Common myeloid progenitor, CD34-positive (primary cell): ENCODE results near the gene ATXN2.
"Not testable (repeated sequence)": the region's sequence is repeated elsewhere in the genome, so short reads cannot be mapped to it uniquely, and the experiment has no call there.

Experiments used
- CTCF ChIA-PET: fragments of 350-600 bp; sonication (Branson Sonifier 250); formaldehyde crosslinking; loops from one replicate; lab custom pipeline; 2021; ENCODE audit warnings: antibody characterized with exemption; lab: Charles Lee
- POLR2A ChIA-PET: fragments of 350-600 bp; sonication (Branson Sonifier 250); formaldehyde crosslinking; loops from one replicate; lab custom pipeline; 2021; ENCODE audit warnings: antibody characterized with exemption; lab: Charles Lee
- DNase-seq, 3 donors: peaks; one replicate each; pipeline versions ENCODE4 v3.0.0 to v3.0.0-alpha.2; 2013
- H3K27ac ChIP-seq, 2 experiments: 1 replicate in 1 of 2; 2 replicates in 1 of 2; pipeline ENCODE4 v1.7.0; 2013; ENCODE audit warnings: inconsistent platforms in 2 of 2, low read length in 2 of 2, mild to moderate bottlenecking in 2 of 2, low read depth in 1 of 2, moderate library complexity in 1 of 2; ENCODE audit not compliant: severe bottlenecking in 2 of 2, insufficient read depth in 1 of 2, poor library complexity in 1 of 2
- H3K27me3 ChIP-seq, 5 experiments: replicated peaks in 2 of 5; 1 replicate in 3 of 5; 2 replicates in 2 of 5; pipeline versions ENCODE4 v1.6.1 to v1.7.0; 2013; ENCODE audit warnings: low read length in 4 of 5, mild to moderate bottlenecking in 2 of 5, moderate library complexity in 2 of 5, inconsistent platforms in 1 of 5; ENCODE audit not compliant: insufficient read depth in 5 of 5, control insufficient read depth in 4 of 5
- H3K36me3 ChIP-seq, 4 experiments: 1 replicate in 2 of 4; 2 replicates in 2 of 4; pipeline versions ENCODE4 v1.6.1 to v1.7.0; 2013; ENCODE audit warnings: low read length in 3 of 4, control low read depth in 1 of 4, mild to moderate bottlenecking in 1 of 4; ENCODE audit not compliant: control insufficient read depth in 4 of 4, insufficient read depth in 4 of 4
- H3K4me1 ChIP-seq, 4 experiments: 1 replicate in 3 of 4; 2 replicates in 1 of 4; pipeline versions ENCODE4 v1.6.1 to v1.7.1; 2013; ENCODE audit warnings: low read length in 3 of 4, mild to moderate bottlenecking in 3 of 4, control low read depth in 1 of 4, inconsistent platforms in 1 of 4, moderate library complexity in 1 of 4; ENCODE audit not compliant: control insufficient read depth in 4 of 4, insufficient read depth in 4 of 4; ENCODE audit errors: control extremely low read depth in 1 of 4
- H3K4me3 ChIP-seq, 7 experiments: 1 replicate in 4 of 7; 2 replicates in 3 of 7; pipeline versions ENCODE4 v1.5.1 to v1.7.0; 2013; ENCODE audit warnings: mild to moderate bottlenecking in 7 of 7, low read length in 6 of 7, moderate library complexity in 6 of 7, inconsistent platforms in 2 of 7, low read depth in 2 of 7, control low read depth in 1 of 7; ENCODE audit not compliant: insufficient read depth in 4 of 7, control insufficient read depth in 1 of 7; ENCODE audit errors: extremely low read depth in 1 of 7
- H3K9me3 ChIP-seq, 5 experiments: 1 replicate in 4 of 5; 2 replicates in 1 of 5; pipeline versions ENCODE4 v1.6.1 to v1.7.1; 2013; ENCODE audit warnings: low read length in 4 of 5, mild to moderate bottlenecking in 2 of 5, inconsistent platforms in 1 of 5, low read depth in 1 of 5, moderate library complexity in 1 of 5; ENCODE audit not compliant: control insufficient read depth in 4 of 5, insufficient read depth in 2 of 5; ENCODE audit errors: control extremely low read depth in 1 of 5
- WGBS: methylation state at CpG from one replicate; pipeline ENCODE4 v1.1.5; 2013; ENCODE audit not compliant: insufficient coverage; 5-methylcytosine and 5-hydroxymethylcytosine counted together

Gene ATXN2

GRCh38 chr12:111590552-111590951, 8.6 kb downstream of the ATXN2 start:
- WGBS: 96% methylated on average over 6 of the region's 6 CpGs
- CTCF ChIA-PET: interaction anchor here (0.9 to 2.2 kb wide), 2 partner anchors 11 to 35 kb away, joined by 4 to 6 read pairs; no protein-coding TSS in a partner anchor

DNA sequence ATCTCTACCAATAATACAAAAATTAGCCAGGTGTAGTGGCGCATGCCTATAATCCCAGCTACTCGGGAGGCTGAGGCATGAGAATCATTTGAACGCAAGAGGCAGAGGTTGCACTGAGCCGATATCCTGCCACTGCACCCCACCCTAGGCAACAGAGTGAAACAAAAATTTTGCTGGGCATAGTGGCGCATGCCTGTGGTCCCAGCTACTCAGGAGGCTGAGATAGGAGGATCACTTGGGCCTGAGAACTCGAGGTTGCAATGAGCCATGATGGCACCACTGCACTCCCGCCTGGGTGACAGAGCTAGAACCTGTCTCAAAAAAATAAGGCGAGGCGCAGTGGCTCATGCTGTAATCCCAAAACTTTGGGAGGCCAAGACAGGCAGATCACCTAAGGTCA, 9.5 kb downstream of the ATXN2 start:
- CTCF ChIA-PET: interaction anchor here (2.2 kb wide), 1 partner anchor 34 kb away, joined by 6 read pairs; no protein-coding TSS in a partner anchor
- Histone ChIP-seq H3K36me3 (peaks cover 0 to 2% (median 0%) of the 10 kb centered on the region in 4 experiments), H3K4me3 (no peak overlapping the region), H3K27me3 (no peaks in the 10 kb centered on the region), H3K4me1 (peaks cover 0 to 5% (median 0%) of the 10 kb centered on the region in 4 experiments), H3K9me3 (no peaks in the 10 kb centered on the region), H3K27ac (no peak overlapping the region)
- POLR2A ChIA-PET: no interaction called here
- 98% methylated on average over 9 of the region's 9 CpGs for WGBS
- no peak for DNase-seq

More at GRCh38 chr12:111590552-111590951, 8.6 kb downstream of the ATXN2 start:
- DNase-seq: no peak
- Histone ChIP-seq H3K4me3 (no peak overlapping the region), H3K9me3 (no peaks in the 10 kb centered on the region), H3K27ac (no peak overlapping the region), H3K4me1 (peaks cover 0 to 6% (median 0%) of the 10 kb centered on the region in 4 experiments), H3K27me3 (no peaks in the 10 kb centered on the region), H3K36me3 (peaks cover 0 to 2% (median 0%) of the 10 kb centered on the region in 4 experiments)
- POLR2A ChIA-PET: no interaction called here

DNA sequence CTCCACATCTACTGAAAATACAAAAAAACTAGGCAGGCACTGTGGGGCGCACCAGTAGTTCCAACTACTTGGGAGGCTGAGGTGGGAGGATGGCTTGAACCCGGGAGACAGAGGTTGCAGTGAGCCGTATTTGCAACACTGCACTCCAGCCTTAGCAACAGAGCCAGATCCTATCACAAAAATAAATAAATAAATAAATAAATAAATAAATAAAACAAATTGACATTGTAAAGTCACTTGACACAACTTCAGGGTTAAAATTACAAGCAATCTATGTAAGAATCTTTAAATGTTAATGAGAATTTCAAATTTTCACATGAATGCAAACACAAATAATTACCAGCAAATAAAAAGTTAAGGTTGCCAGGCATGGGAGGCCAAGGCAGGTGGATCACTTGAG, 11.1 kb downstream of the ATXN2 start:
- no peak for DNase-seq
- no peak overlapping the region for H3K27ac ChIP-seq
- POLR2A ChIA-PET: no interaction called here
- CTCF ChIA-PET: interaction anchor here (1.1 kb wide), 1 partner anchor 79 kb away, joined by 3 read pairs; no protein-coding TSS in a partner anchor
- H3K4me3 ChIP-seq: no peak overlapping the region
- 70% methylated on average over 2 of the region's 3 CpGs for WGBS
- H3K27me3 ChIP-seq: no peaks in the 10 kb centered on the region
- H3K9me3 ChIP-seq: no peaks in the 10 kb centered on the region
- H3K36me3 ChIP-seq: peaks cover 0 to 2% (median 0%) of the 10 kb centered on the region in 4 experiments
- H3K4me1 ChIP-seq: peaks cover 0 to 4% (median 0%) of the 10 kb centered on the region in 4 experiments

GRCh38 chr12:111586986-111587385, 12.1 kb downstream of the ATXN2 start:
- Histone ChIP-seq H3K27ac (no peak overlapping the region), H3K36me3 (peaks cover 0 to 2% (median 0%) of the 10 kb centered on the region in 4 experiments), H3K9me3 (no peaks in the 10 kb centered on the region), H3K4me3 (no peak overlapping the region), H3K27me3 (no peaks in the 10 kb centered on the region), H3K4me1 (peaks cover 0 to 4% (median 0%) of the 10 kb centered on the region in 4 experiments)
- no peak for DNase-seq
- 93% methylated on average over 3 of the region's 4 CpGs for WGBS
- ChIA-PET CTCF (no interaction called here), POLR2A (interaction anchor here (0.6 kb wide), 1 partner anchor 64 kb away, joined by 3 read pairs; no protein-coding TSS in a partner anchor)

GRCh38 chr12:111585690-111586089, 13.4 kb downstream of the ATXN2 start:
- Histone ChIP-seq H3K4me1 (peaks cover 0 to 4% (median 0%) of the 10 kb centered on the region in 4 experiments), H3K4me3 (no peak overlapping the region), H3K36me3 (peaks cover 0 to 2% (median under 1%) of the 10 kb centered on the region in 4 experiments), H3K27me3 (no peaks in the 10 kb centered on the region), H3K27ac (no peak overlapping the region), H3K9me3 (no peaks in the 10 kb centered on the region)
- 33% methylated on average over 1 of the region's 5 CpGs for WGBS
- CTCF ChIA-PET: interaction anchor here (1.8 kb wide), 1 partner anchor 10 kb away, joined by 6 read pairs; no protein-coding TSS in a partner anchor
- peak; percentile 8 to 61 (median 48) for DNase-seq
- POLR2A ChIA-PET: interaction anchor here (1.1 kb wide), 1 partner anchor 10 kb away, joined by 3 read pairs; no protein-coding TSS in a partner anchor

- H3K4me3 ChIP-seq: no peak overlapping the region
- CTCF ChIA-PET: interaction anchor here (1.1 to 1.8 kb wide), 2 partner anchors 10 to 14 kb away, joined by 3 to 6 read pairs; no protein-coding TSS in a partner anchor
- H3K27ac ChIP-seq: no peak overlapping the region
- POLR2A ChIA-PET: no interaction called here
- peaks cover 0 to 3% (median 2%) of the 10 kb centered on the region in 4 experiments for H3K36me3 ChIP-seq
- H3K27me3 ChIP-seq: no peaks in the 10 kb centered on the region
- peak in 1 of 3 donors; percentile 23 for DNase-seq
- WGBS: 89% methylated on average over 4 of the region's 4 CpGs
- H3K9me3 ChIP-seq: no peaks in the 10 kb centered on the region
- peaks cover 0 to 4% (median 0%) of the 10 kb centered on the region in 4 experiments for H3K4me1 ChIP-seq
Observed at GRCh38 chr12:111584959-111585358, 14.2 kb downstream of the ATXN2 start.

DNA sequence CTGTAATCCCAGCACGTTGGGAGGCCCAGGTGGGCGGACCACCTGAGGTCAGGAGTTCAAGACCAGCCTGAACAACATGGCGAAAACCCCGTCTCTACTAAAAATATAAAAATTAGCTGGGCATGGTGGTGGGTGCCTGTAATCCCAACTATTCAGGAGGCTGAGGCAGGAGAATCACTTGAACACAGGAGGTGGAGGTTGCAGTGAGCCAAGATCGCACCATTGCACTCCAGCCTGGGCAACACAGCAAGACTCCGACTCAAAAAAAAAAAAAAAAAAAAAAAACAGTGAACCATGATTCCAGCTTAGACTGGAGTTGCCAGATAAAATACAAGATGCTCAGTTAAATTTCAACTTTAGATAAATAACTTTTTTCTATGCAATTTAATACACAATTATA, 15.6 kb downstream of the ATXN2 start:
- H3K4me1 ChIP-seq, POLR2A ChIA-PET, H3K27ac ChIP-seq, H3K4me3 ChIP-seq, H3K9me3 ChIP-seq, DNase-seq, H3K36me3 ChIP-seq, H3K27me3 ChIP-seq: not testable (repeated sequence)
- 100% methylated on average over 1 of the region's 6 CpGs for WGBS
- CTCF ChIA-PET: interaction anchor here (1.3 kb wide), 1 partner anchor 9 kb away, joined by 3 read pairs; no protein-coding TSS in a partner anchor
